ENCODE data around the gene PLEKHG7.

DNA sequence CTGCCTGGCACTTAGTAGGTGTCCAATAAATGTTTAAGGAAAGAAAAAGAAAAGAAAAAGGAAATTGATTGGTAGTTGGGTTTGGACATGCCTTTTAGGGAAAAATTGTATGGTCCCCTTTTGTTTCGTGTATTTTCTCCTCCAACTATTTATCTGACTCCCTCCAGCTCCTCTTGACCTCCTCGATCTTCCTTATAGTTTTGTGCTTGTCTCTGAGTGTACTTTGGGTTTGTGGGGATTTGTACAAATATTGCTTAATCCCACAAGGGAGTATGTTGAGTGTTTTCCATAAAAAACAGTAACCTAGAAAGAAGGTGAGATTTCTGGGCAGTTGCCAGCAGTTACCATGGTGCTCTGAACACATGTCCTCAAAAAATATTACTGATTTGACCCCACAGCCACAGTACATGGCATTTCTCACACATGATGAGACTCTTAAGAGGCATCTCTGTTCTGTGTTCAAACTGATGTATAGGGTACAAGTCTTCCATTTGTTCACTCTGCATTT lies 15.7 kb downstream of the PLEKHG7 start:
- no peak for TF ChIP-seq POLR2A (IDR thresholded peaks at IDR 0.05)
- TF ChIP-seq, protein P1, sequence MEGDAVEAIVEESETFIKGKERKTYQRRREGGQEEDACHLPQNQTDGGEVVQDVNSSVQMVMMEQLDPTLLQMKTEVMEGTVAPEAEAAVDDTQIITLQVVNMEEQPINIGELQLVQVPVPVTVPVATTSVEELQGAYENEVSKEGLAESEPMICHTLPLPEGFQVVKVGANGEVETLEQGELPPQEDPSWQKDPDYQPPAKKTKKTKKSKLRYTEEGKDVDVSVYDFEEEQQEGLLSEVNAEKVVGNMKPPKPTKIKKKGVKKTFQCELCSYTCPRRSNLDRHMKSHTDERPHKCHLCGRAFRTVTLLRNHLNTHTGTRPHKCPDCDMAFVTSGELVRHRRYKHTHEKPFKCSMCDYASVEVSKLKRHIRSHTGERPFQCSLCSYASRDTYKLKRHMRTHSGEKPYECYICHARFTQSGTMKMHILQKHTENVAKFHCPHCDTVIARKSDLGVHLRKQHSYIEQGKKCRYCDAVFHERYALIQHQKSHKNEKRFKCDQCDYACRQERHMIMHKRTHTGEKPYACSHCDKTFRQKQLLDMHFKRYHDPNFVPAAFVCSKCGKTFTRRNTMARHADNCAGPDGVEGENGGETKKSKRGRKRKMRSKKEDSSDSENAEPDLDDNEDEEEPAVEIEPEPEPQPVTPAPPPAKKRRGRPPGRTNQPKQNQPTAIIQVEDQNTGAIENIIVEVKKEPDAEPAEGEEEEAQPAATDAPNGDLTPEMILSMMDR (IDR thresholded peaks at IDR 0.05) = no peak
